ENCODE data around the gene DMRT1.
A peak's percentile ranks its signal among the peaks of the same experiment; 100 is the strongest.

Gene DMRT1

DNA sequence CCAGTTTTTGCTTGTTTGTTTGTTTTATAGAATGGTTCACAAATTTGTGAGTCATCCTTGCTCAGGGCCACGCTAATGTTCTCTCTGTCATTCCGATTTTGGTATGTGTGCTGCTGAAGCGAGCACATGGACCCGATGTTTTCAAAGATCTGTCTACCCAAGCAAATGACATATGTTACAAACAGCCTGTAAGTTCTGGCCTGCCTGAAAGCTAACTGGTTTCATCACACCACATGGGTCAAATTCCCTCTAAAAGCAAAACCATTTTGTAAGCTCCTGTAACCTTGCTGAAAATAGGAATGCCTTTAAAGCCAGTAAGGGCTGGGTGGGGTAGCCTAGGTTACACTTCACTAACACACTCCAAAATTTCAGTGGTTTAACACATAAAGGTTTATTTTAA is 160.3 kb downstream of the DMRT1 start:
- no peak for DNase-seq (ENCODE audit: low read depth)

DNA sequence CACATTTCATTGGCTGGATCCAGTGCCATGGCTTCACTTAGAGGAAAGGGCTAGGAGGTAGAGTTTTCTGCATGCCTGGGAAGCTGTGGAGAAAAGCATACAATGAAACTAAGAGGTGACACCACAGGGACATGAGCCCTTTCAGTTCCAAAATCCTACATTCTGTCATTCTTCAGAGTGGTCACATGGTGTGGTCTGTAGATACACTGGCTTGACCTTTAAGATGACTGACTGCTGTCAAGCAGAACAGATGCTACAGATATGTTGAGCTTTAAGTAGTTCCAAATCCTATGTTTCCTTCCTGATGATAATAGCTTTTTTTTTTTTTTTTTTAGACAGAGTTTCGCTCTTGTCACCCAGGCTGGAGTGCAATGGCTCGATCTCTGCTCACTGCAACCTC is 161.2 kb downstream of the DMRT1 start:
- no peak for DNase-seq (ENCODE audit: low read depth)

DNA sequence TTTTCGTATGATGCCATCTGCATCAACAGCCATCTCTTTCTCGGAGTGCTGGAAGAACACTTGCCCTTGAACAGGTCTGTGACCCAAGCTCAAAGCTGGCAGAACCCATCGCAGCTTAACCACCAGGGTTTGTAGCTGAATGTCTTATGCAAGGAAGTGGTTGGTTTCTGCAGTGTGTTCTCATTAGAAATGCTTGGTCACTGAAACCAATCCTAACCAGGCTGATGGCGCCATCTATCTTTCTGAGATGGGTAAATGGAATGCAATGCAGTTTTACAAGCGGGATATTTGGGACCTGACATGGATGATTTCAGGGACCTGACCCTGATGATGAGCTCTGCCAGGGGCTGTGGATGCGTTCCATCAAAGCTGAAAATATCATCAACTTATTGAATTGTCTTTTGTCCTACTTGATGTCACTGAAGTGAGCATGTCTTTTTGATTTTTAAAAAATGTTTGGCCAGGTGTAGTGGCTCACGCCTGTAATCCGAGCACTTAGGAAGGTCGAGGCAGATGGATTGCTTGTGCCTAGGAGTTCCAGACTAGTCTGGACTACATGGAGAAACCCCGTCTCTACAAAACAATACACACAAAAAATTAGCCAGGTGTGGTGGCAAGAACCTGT is 163.7 kb downstream of the DMRT1 start:
- no peak for DNase-seq (ENCODE audit: low read depth)

DNA sequence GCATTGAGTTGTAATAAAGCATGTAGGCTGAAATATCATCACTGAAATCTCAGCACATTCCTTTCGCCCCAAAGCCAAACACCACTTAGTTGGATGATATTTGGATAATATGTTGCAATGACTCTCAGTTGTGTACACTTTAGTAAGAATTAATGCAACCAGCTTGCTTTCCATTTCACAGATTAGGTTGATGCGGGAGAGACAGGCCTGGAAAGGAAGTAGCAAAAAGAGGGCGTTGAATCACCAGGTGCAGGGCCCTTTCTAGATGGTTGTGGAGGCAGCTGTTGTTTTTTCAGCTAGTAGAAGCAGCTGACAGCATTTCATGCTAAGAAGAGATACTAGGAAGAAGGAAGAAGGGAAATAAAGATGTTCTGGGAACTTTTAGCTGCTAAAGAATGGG is 165.8 kb downstream of the DMRT1 start:
- no peak for DNase-seq (ENCODE audit: low read depth)

DNA sequence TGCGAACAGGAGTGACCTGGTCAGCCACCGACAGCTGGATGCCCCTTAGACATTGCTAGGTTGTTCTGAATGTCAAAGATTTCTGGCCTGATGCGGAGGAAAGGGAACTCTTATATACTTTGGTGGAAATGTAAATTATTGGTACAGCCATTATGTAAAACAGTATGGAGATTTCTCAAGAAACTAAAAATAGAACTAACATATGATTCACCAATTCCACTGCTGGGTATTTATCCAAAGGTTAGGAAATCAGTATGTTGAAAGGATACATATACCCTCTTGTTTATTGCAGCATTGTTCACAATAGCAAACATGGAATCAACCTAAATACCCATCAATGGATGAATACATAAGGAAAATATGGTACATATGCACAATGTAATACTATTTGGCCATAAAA is 166.7 kb downstream of the DMRT1 start:
- DNase-seq (ENCODE audit: low read depth): no peak

DNA sequence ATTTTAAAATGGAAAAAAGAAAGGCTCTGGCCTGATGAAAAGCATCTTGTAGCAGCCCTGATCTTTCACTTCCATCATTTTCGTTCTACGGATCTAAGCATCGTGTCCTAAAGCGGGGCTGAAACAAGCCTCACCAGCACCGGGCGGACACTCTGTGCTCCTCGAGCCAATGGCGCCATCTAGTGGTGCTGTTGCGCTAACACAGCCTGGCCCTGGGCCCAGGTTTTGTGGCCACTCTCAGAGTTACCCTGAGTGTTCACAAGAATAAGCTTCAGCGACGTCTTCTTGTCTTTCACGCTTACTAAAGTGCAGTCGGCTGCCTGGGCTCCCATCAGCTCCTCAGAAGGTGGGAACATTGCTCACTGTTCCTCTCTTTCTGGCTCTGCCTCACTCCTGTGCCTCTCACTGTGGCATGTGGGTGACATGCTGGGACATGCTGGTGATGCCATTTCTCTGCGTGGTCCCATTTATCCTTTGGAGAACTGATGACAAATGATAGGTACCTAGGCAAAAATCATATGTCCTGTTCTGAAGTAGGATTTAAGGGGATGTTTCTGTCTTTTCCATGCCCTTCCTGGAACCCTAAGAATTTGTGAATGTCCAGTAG is 167.7 kb downstream of the DMRT1 start:
- peak; percentile 47 for DNase-seq (ENCODE audit: low read depth)

DNA sequence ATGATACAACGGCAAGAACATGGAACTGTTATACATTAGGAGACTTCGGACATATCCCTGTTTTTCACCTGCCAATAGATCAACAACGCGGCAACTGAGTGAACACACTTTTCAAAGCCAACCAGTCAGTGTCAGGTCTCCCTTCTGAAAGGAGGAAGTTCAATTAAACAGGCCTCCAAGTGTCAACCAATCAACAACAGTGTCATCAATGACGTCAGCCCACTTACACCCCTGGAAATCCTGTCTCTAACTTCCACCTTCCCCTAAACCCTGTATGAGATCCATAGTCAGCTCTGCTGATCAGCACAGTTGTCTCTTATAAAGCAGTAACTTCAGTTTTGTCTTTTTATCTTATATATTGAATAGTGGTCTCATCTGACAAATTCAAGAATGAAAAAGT is 171.5 kb downstream of the DMRT1 start:
- DNase-seq (ENCODE audit: low read depth): no peak

DNA sequence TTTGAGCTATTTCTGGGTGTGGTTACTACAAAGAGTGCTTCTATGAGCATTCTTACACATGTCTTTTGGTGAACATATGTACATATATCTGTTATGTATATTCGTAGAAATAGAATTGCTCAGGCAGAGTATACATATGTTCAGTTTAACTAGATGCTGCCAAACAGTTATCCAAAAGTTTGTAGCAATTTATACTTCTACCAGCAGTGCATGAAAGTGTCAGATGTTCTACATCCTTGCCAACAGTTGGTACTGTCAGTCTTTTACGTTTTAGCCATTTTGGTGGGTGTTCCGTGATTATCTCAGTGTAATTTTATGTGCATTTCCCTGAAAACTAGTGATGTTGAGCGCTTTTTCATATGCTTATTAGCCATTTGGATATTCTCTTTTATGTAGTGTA is 172.7 kb downstream of the DMRT1 start:
- no peak for DNase-seq (ENCODE audit: low read depth)

DNA sequence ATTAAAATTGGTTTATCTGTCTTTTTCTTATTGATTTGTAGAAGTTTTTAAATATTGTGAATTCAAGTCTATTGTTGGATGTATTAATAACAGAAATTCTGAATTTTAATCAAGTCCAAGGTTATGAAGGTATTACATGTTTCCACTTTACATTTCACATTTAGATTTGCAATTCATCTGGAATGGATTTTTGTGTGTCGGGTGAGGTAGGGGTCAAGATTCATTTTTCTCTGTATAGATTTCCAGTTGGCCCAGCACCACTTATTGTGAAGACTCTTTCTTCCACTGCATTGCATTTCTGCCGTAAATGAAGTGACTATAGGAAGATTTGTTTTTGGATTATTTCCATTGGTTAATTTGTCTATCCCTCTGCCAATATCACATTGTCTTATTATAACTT is 173.1 kb downstream of the DMRT1 start:
- no peak for DNase-seq (ENCODE audit: low read depth)

DNA sequence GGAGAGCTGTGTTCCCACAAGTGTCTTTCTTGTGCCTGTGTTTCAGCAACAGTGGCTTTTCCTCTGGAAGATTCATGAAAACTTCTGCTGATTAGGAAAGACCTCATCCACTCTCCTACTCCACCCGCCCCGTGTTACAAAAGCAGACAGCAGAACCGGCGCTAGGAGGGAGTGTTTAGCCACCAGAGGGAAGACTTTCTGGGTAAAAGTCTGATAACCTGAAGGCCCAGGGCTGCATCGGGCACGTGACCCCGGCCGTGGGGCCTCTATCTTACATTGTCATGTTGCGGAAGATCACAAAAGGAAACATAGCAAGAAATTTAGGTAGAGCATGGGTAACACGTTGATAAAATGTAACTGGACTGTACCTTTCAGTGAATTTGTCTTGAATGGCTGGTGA is 176.6 kb downstream of the DMRT1 start:
- no peak for DNase-seq (ENCODE audit: low read depth)

All from stimulated activated CD8-positive, alpha-beta memory T cell treated with anti-CD3 and anti-CD28 coated beads, Interleukin-4, amount 100 ng/mL, for 24 hours (primary cell).